ENCODE results near the gene IFNA2. TPM values are rescaled to one million over a fixed set of nuclear protein-coding genes. Genes with fewer than 3 reads are reported as not detected.

Gene IFNA2
- total and polyA plus RNA-seq, 2 experiments from 2014 or later: not detected

DNA sequence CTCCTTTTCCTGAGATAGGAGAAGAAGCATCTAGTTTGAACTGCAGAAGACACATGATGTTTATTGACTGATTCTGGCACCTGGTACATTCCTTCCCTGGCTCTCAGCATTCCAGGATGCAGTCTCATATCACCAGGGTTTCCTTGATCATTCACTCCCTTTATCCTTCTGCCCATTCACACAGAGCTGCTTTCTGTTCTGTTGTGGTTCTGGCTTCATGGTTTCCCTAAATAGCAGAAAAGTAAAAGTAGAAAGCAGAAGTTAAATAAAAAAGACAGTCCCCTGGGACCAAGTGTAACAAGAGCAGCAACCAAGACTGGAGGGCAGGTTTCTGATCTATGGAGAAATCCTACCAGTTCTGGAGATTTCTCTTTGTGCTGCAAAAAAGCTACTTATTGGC, 26.9 kb upstream of the IFNA2 start (continued):
- TF ChIP-seq, protein P1, sequence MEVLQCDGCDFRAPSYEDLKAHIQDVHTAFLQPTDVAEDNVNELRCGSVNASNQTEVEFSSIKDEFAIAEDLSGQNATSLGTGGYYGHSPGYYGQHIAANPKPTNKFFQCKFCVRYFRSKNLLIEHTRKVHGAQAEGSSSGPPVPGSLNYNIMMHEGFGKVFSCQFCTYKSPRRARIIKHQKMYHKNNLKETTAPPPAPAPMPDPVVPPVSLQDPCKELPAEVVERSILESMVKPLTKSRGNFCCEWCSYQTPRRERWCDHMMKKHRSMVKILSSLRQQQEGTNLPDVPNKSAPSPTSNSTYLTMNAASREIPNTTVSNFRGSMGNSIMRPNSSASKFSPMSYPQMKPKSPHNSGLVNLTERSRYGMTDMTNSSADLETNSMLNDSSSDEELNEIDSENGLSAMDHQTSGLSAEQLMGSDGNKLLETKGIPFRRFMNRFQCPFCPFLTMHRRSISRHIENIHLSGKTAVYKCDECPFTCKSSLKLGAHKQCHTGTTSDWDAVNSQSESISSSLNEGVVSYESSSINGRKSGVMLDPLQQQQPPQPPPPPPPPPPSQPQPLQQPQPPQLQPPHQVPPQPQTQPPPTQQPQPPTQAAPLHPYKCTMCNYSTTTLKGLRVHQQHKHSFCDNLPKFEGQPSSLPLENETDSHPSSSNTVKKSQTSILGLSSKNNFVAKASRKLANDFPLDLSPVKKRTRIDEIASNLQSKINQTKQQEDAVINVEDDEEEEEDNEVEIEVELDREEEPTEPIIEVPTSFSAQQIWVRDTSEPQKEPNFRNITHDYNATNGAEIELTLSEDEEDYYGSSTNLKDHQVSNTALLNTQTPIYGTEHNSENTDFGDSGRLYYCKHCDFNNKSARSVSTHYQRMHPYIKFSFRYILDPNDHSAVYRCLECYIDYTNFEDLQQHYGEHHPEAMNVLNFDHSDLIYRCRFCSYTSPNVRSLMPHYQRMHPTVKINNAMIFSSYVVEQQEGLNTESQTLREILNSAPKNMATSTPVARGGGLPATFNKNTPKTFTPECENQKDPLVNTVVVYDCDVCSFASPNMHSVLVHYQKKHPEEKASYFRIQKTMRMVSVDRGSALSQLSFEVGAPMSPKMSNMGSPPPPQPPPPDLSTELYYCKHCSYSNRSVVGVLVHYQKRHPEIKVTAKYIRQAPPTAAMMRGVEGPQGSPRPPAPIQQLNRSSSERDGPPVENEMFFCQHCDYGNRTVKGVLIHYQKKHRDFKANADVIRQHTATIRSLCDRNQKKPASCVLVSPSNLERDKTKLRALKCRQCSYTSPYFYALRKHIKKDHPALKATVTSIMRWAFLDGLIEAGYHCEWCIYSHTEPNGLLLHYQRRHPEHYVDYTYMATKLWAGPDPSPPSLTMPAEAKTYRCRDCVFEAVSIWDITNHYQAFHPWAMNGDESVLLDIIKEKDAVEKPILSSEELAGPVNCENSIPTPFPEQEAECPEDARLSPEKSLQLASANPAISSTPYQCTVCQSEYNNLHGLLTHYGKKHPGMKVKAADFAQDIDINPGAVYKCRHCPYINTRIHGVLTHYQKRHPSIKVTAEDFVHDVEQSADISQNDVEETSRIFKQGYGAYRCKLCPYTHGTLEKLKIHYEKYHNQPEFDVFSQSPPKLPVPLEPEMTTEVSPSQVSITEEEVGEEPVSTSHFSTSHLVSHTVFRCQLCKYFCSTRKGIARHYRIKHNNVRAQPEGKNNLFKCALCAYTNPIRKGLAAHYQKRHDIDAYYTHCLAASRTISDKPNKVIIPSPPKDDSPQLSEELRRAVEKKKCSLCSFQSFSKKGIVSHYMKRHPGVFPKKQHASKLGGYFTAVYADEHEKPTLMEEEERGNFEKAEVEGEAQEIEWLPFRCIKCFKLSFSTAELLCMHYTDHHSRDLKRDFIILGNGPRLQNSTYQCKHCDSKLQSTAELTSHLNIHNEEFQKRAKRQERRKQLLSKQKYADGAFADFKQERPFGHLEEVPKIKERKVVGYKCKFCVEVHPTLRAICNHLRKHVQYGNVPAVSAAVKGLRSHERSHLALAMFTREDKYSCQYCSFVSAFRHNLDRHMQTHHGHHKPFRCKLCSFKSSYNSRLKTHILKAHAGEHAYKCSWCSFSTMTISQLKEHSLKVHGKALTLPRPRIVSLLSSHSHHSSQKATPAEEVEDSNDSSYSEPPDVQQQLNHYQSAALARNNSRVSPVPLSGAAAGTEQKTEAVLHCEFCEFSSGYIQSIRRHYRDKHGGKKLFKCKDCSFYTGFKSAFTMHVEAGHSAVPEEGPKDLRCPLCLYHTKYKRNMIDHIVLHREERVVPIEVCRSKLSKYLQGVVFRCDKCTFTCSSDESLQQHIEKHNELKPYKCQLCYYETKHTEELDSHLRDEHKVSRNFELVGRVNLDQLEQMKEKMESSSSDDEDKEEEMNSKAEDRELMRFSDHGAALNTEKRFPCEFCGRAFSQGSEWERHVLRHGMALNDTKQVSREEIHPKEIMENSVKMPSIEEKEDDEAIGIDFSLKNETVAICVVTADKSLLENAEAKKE (CRISPR knock-in tag; IDR thresholded peaks at IDR 0.05): no peak
- no peak for TF ChIP-seq JUNB (IDR thresholded peaks at IDR 0.05; ENCODE audit: unreplicated experiment)
- no peak for TF ChIP-seq NANOG (IDR thresholded peaks at IDR 0.05; ENCODE audit: borderline replicate concordance)
- TF ChIP-seq CREB1 (CRISPR knock-in tag; IDR thresholded peaks at IDR 0.05; ENCODE audit: low read depth): no peak

DNA sequence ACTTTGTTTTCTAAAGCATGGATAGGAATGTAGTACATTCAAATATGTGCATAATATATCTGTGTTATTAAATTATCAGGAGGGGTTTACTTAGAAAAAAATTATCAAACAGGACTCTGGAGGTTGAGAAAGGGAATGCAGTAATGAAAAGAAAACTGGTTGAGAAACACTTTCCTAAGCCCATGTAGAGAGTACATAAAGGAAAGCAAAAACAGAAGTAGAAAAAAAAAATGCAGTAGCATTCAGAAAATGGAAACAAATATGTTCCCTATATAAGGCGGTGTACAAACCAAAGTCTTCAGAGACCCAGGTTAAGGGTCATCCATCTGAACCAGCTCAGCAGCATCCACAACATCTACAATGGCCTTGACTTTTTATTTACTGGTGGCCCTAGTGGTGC, 23.6 kb upstream of the IFNA2 start, which contains the start of gene IFNA8:
IFNA8 (plus strand) TSS at position 301 of the 400 bp plus-strand sequence; CDS start at position 361, 60 bp downstream.
- no peak within 1 kb of the TSS for H3K4me2 ChIP-seq
- H3K9me2 ChIP-seq (ENCODE audit: insufficient read depth): no peaks in the 10 kb centered on the region; the same call in 1 of the 2 replicates
- Mint-ChIP-seq H3K4me1 (peaks cover 3% of the 10 kb centered on the region), H3K4me3 (no peak within 1 kb of the TSS), H3K9me3 (no peaks in the 10 kb centered on the region), H3K36me3 (ENCODE audit: low read depth) (no peaks in the 10 kb centered on the region), H3K27ac (no peak within 1 kb of the TSS), H3K27me3 (ENCODE audit: insufficient read depth, low read depth, poor library complexity) (peaks cover 4% of the 10 kb centered on the region)
- H3K27me3 ChIP-seq (ENCODE audit: insufficient read depth): peaks cover under 1% of the 10 kb centered on the region
- H4K20me1 ChIP-seq (replicated peaks; ENCODE audit: insufficient read depth): no peaks in the 10 kb centered on the region
- no peaks in the 10 kb centered on the region for H3K4me1 ChIP-seq (ENCODE audit: insufficient read depth)
- ATAC-seq: no peak
- no peak for DNase-seq (ENCODE audit: low spot score)
- H2AFZ ChIP-seq: no peak within 1 kb of the TSS
- no peak within 1 kb of the TSS for H3K4me3 ChIP-seq
- no peak within 1 kb of the TSS for H3K27ac ChIP-seq (ENCODE audit: low read depth)
- no peaks in the 10 kb centered on the region for H3K36me3 ChIP-seq (ENCODE audit: insufficient read depth)
- H3F3A ChIP-seq (replicated peaks; ENCODE audit: low read depth): no peaks in the 10 kb centered on the region
- H3K79me2 ChIP-seq (replicated peaks; ENCODE audit: insufficient read depth): no peaks in the 10 kb centered on the region
- TF ChIP-seq, protein P2, sequence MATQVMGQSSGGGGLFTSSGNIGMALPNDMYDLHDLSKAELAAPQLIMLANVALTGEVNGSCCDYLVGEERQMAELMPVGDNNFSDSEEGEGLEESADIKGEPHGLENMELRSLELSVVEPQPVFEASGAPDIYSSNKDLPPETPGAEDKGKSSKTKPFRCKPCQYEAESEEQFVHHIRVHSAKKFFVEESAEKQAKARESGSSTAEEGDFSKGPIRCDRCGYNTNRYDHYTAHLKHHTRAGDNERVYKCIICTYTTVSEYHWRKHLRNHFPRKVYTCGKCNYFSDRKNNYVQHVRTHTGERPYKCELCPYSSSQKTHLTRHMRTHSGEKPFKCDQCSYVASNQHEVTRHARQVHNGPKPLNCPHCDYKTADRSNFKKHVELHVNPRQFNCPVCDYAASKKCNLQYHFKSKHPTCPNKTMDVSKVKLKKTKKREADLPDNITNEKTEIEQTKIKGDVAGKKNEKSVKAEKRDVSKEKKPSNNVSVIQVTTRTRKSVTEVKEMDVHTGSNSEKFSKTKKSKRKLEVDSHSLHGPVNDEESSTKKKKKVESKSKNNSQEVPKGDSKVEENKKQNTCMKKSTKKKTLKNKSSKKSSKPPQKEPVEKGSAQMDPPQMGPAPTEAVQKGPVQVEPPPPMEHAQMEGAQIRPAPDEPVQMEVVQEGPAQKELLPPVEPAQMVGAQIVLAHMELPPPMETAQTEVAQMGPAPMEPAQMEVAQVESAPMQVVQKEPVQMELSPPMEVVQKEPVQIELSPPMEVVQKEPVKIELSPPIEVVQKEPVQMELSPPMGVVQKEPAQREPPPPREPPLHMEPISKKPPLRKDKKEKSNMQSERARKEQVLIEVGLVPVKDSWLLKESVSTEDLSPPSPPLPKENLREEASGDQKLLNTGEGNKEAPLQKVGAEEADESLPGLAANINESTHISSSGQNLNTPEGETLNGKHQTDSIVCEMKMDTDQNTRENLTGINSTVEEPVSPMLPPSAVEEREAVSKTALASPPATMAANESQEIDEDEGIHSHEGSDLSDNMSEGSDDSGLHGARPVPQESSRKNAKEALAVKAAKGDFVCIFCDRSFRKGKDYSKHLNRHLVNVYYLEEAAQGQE (IDR thresholded peaks at IDR 0.05; ENCODE audit: unreplicated experiment): no peak
- no peak for TF ChIP-seq ZNF114 (CRISPR knock-in tag; IDR thresholded peaks at IDR 0.05)
- TF ChIP-seq POLR2AphosphoS5 (IDR thresholded peaks at IDR 0.05; ENCODE audit: low read depth): no peak
- TF ChIP-seq, protein P3, sequence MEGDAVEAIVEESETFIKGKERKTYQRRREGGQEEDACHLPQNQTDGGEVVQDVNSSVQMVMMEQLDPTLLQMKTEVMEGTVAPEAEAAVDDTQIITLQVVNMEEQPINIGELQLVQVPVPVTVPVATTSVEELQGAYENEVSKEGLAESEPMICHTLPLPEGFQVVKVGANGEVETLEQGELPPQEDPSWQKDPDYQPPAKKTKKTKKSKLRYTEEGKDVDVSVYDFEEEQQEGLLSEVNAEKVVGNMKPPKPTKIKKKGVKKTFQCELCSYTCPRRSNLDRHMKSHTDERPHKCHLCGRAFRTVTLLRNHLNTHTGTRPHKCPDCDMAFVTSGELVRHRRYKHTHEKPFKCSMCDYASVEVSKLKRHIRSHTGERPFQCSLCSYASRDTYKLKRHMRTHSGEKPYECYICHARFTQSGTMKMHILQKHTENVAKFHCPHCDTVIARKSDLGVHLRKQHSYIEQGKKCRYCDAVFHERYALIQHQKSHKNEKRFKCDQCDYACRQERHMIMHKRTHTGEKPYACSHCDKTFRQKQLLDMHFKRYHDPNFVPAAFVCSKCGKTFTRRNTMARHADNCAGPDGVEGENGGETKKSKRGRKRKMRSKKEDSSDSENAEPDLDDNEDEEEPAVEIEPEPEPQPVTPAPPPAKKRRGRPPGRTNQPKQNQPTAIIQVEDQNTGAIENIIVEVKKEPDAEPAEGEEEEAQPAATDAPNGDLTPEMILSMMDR (conservative IDR thresholded peaks at IDR 0.05; ENCODE audit: low read depth in 2 of 2): no peak
